ACC112 (cell line): ENCODE measurements around the gene ANKHD1.

Experiments used
- H2AFZ ChIP-seq: fragments of 200-600 bp; sonication (generic); one replicate; pipeline ENCODE4 v1.6.0; 2017; ENCODE audit warnings: antibody characterized with exemption, low read length; ENCODE audit not compliant: unreplicated experiment
- H3K27ac ChIP-seq: fragments of 200-600 bp; sonication (generic); 2 replicates; pipeline ENCODE4 v1.5.1; 2014; ENCODE audit warnings: low read depth, mild to moderate bottlenecking, antibody characterized with exemption, low read length, moderate library complexity
- H3K27me3 ChIP-seq: fragments of 200-600 bp; sonication (generic); 2 replicates; pipeline ENCODE4 v1.6.1; 2014; ENCODE audit warnings: mild to moderate bottlenecking, antibody characterized with exemption, low read length, moderate library complexity, mixed read lengths; ENCODE audit not compliant: insufficient read depth
- H3K36me3 ChIP-seq: fragments of 200-600 bp; sonication (generic); 2 replicates; pipeline ENCODE4 v1.6.1; 2016; ENCODE audit warnings: mild to moderate bottlenecking, antibody characterized with exemption, low read length, moderate library complexity, mixed read lengths; ENCODE audit not compliant: insufficient read depth
- H3K4me1 ChIP-seq: fragments of 200-600 bp; sonication (generic); one replicate; pipeline ENCODE4 v1.6.1; 2016; ENCODE audit warnings: low read length, mixed read lengths; ENCODE audit not compliant: insufficient read depth, unreplicated experiment, control insufficient read depth
- H3K4me3 ChIP-seq: fragments of 200-600 bp; sonication (generic); 2 replicates; pipeline ENCODE4 v1.5.1; 2014; ENCODE audit warnings: mild to moderate bottlenecking, low read depth, low read length
- H3K79me2 ChIP-seq: fragments of 200-600 bp; sonication (generic); one replicate; pipeline ENCODE4 v1.6.0; 2016; ENCODE audit warnings: low read length; ENCODE audit not compliant: control insufficient read depth, unreplicated experiment, insufficient read depth

ANKHD1 gene

DNA sequence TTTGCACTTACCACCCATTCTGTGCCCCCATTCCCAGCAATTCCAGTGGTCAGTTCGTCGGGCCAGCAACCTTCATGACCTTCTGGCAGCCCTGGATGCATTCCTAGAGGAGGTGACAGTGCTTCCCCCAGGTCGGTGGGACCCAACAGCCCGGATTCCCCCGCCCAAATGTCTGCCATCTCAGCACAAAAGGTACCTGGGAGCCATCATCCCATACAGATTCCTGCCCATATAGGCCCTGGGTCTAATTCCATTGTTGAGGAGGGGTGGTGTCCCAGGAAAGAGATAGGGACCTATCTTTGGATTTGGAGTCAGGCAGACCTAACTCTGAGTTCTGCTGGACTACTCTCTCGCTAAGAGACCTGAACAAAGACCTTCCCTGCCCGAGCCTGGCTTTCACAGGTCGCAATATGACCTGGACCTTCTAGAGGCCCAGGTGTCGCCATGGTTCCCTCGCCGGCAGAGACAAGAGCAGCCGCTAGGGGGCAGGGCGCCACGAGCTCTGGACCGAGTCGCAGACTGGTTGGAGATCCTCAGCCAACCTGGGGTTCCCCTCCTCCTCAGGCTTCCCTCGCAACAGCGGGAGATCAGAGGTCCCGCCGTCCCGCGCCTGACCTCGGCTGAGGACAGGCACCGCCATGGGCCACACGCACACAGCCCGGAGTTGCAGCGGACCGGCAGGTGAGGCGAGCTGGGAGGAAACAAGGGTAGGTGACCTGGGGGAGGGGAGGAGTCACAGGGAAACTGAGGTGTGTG lies 38.6 kb upstream of the ANKHD1 start:
- Histone ChIP-seq H3K27ac (no peak overlapping the region), H3K27me3 (0 out of 2 replicates have a peak, but pooled peaks cover 2% of the 10 kb centered on the region), H2AFZ (peak overlapping the region; percentile 29), H3K79me2 (no peaks in the 10 kb centered on the region), H3K36me3 (no peaks in the 10 kb centered on the region), H3K4me1 (no peaks in the 10 kb centered on the region), H3K4me3 (peak overlapping the region; percentile 64)

- H2AFZ ChIP-seq = peak overlapping the region; percentile 29
- H3K4me3 ChIP-seq = peak overlapping the region; percentile 64
- H3K36me3 ChIP-seq = no peaks in the 10 kb centered on the region
These were observed 37.8 kb upstream of the ANKHD1 start for GRCh38 chr5:140363631-140364471.

DNA sequence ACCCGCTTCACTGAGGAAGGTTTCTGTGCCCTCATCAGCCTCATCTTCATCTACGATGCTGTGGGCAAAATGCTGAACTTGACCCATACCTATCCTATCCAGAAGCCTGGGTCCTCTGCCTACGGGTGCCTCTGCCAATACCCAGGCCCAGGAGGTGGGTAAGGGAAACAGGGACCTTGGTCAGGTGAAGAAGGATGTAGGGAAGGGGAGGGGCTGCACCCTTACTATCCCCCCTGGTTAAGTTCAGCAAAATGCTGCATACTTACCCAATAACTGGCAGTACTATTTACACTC lies 37.2 kb upstream of the ANKHD1 start:
- no peak overlapping the region for H3K27ac ChIP-seq
- H3K36me3 ChIP-seq = no peaks in the 10 kb centered on the region
- no peaks in the 10 kb centered on the region for H3K4me1 ChIP-seq
- no peak overlapping the region for H3K4me3 ChIP-seq
- H3K79me2 ChIP-seq = no peaks in the 10 kb centered on the region
- H2AFZ ChIP-seq = no peak overlapping the region
- 0 out of 2 replicates have a peak, but pooled peaks cover 2% of the 10 kb centered on the region for H3K27me3 ChIP-seq

More at GRCh38 chr5:140363631-140364471, 37.8 kb upstream of the ANKHD1 start:
- 0 out of 2 replicates have a peak, but pooled peaks cover 2% of the 10 kb centered on the region for H3K27me3 ChIP-seq
- H3K27ac ChIP-seq = no peak overlapping the region
- no peaks in the 10 kb centered on the region for H3K79me2 ChIP-seq
- H3K4me1 ChIP-seq = no peaks in the 10 kb centered on the region

DNA sequence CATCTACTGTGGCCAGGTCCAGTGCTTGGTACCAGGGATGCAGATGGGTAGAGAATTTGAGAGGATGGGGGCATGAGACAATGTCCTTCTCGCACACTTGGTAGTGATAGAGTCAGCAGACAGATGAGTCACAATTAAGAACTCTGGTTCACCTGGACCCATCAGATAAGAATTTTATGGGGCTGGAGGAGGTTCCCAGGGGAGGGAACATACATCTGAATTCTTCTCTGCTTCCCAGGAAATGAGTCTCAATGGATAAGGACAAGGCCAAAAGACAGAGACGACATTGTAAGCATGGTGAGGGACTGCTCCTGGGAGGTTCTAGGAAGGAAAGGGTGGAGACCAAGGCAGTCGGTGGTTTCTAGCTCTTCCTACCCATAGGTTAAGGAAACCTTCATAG lies 36.4 kb upstream of the ANKHD1 start:
- Histone ChIP-seq H3K36me3 (no peaks in the 10 kb centered on the region), H3K27me3 (0 out of 2 replicates have a peak, but pooled peaks cover 2% of the 10 kb centered on the region)

DNA sequence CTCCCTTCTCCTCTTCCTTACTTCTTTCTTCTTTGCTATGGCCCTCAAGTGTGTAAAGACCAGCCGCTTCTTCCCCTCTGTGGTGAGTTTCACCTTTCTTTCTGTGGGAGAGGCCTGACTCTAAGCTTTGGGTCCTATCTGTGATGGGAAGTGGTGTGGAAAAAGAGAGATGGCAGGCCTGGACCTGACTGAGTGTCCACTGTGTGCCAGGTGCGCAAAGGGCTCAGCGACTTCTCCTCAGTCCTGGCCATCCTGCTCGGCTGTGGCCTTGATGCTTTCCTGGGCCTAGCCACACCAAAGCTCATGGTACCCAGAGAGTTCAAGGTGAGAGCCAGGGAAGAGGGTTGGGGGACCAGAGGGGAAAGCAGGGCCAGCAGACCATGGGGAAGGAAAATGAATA lies 35.7 kb upstream of the ANKHD1 start:
- Histone ChIP-seq H3K79me2 (no peaks in the 10 kb centered on the region), H3K36me3 (no peaks in the 10 kb centered on the region), H2AFZ (no peak overlapping the region), H3K27ac (no peak overlapping the region), H3K27me3 (0 out of 2 replicates have a peak, but pooled peaks cover 2% of the 10 kb centered on the region), H3K4me1 (no peaks in the 10 kb centered on the region), H3K4me3 (no peak overlapping the region)

More for the DNA sequence above, 36.4 kb upstream of the ANKHD1 start:
- no peaks in the 10 kb centered on the region for H3K79me2 ChIP-seq
- no peak overlapping the region for H2AFZ ChIP-seq
- H3K4me1 ChIP-seq = no peaks in the 10 kb centered on the region
- no peak overlapping the region for H3K4me3 ChIP-seq
- H3K27ac ChIP-seq = no peak overlapping the region

DNA sequence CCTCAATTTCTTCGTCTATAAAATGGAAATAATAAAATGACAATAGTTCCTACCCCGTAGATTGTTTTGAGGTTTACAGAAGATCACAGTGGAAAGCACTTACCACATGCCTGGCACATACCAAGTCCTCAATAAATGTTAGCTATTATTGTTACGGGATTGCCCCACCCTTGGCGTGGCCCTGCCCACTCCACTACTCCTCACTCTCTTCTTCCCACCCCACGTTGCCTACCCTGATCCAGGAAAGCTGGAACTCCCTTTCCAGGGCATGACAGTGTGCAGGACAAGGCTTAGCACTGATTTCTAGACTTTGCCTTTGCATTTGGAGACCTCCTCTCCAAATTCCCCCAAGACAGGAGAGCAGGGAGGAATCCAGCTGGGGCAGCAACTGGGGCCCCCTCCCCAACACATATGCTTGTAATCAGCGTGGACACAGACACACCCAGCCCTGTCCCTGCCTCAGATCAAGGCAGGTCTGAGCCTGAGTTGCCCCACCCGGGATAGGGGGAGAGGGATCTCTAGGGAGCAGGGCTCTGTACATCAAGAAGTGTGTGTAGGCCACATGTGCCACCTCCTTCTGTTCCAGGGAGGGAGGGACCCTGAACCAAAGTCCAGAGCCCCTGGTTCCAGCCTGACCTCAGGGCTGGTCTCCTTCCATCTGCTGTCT lies 34.9 kb upstream of the ANKHD1 start:
- Histone ChIP-seq H3K79me2 (no peaks in the 10 kb centered on the region), H3K27me3 (0 out of 2 replicates have a peak, but pooled peaks cover 2% of the 10 kb centered on the region), H3K4me1 (no peaks in the 10 kb centered on the region), H3K4me3 (no peak overlapping the region), H3K27ac (no peak overlapping the region), H2AFZ (no peak overlapping the region), H3K36me3 (no peaks in the 10 kb centered on the region)

GRCh38 chr5:140367256-140368013 lies 34.2 kb upstream of the ANKHD1 start:
- Histone ChIP-seq H3K4me1 (no peaks in the 10 kb centered on the region), H3K4me3 (no peak overlapping the region), H3K79me2 (no peaks in the 10 kb centered on the region), H2AFZ (no peak overlapping the region), H3K27me3 (0 out of 2 replicates have a peak, but pooled peaks cover 2% of the 10 kb centered on the region), H3K36me3 (no peaks in the 10 kb centered on the region), H3K27ac (no peak overlapping the region)

DNA sequence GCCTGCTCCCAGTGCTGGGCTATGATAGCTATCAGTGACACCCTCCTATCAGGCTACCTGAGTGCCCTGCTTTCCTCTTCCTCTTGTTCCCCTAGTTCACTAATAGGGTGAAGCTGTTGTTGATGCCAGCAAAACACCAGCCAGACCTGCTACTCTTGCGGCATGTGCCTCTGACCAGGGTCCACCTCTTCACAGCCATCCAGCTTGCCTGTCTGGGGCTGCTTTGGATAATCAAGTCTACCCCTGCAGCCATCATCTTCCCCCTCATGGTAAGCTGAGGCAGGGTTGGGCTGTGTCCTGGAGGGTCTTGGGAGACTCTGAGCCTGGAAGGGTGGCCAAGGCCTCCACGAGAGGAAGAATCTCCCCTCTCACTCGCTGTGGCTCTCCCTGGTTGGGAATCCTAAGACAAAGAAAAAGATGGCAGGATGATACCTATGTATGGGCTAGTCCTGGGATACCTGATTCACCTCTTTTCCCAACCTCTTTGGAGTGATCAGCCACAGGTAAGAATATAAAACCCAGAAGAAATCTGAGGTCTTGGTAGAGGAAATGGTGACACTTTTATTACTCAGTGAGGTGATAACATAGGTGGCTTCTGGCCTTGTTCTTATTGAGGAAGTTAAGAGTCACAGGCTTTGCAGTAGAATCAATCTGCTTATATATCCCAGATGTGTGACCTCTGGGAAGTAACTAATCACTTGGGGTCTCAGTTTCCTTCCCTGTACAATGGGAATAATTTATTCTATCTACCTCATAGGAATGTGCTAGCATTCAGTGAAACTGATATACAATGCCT lies 30.1 kb upstream of the ANKHD1 start:
- H3K36me3 ChIP-seq = no peaks in the 10 kb centered on the region
- H3K4me1 ChIP-seq = peaks cover 5% of the 10 kb centered on the region
- 0 out of 2 replicates have a peak, but pooled peaks cover 2% of the 10 kb centered on the region for H3K27me3 ChIP-seq
- no peak overlapping the region for H2AFZ ChIP-seq
- H3K27ac ChIP-seq = no peak overlapping the region
- no peaks in the 10 kb centered on the region for H3K79me2 ChIP-seq
- no peak overlapping the region for H3K4me3 ChIP-seq

GRCh38 chr5:140372971-140373487 lies 28.6 kb upstream of the ANKHD1 start:
- Histone ChIP-seq H3K4me3 (no peak overlapping the region), H3K79me2 (no peaks in the 10 kb centered on the region), H3K4me1 (peaks cover 5% of the 10 kb centered on the region), H3K36me3 (no peaks in the 10 kb centered on the region), H2AFZ (no peak overlapping the region), H3K27ac (no peak overlapping the region), H3K27me3 (no peaks in the 10 kb centered on the region)
